ENCODE measurements around the gene FOXL3.

- no peak for TF ChIP-seq REST (IDR thresholded peaks at IDR 0.05)
- TF ChIP-seq, protein P1, sequence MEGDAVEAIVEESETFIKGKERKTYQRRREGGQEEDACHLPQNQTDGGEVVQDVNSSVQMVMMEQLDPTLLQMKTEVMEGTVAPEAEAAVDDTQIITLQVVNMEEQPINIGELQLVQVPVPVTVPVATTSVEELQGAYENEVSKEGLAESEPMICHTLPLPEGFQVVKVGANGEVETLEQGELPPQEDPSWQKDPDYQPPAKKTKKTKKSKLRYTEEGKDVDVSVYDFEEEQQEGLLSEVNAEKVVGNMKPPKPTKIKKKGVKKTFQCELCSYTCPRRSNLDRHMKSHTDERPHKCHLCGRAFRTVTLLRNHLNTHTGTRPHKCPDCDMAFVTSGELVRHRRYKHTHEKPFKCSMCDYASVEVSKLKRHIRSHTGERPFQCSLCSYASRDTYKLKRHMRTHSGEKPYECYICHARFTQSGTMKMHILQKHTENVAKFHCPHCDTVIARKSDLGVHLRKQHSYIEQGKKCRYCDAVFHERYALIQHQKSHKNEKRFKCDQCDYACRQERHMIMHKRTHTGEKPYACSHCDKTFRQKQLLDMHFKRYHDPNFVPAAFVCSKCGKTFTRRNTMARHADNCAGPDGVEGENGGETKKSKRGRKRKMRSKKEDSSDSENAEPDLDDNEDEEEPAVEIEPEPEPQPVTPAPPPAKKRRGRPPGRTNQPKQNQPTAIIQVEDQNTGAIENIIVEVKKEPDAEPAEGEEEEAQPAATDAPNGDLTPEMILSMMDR (IDR thresholded peaks at IDR 0.05; ENCODE audit: low read depth, low read length, missing input control): no peak
- no peak for TF ChIP-seq TAF1 (conservative IDR thresholded peaks at IDR 0.05)
- no peak for TF ChIP-seq ZBTB33 (IDR thresholded peaks at IDR 0.05)
- TF ChIP-seq GABPA (IDR thresholded peaks at IDR 0.05 in 1 of 2, conservative IDR thresholded peaks at IDR 0.05 in 1 of 2): no peak
- TF ChIP-seq MAX (IDR thresholded peaks at IDR 0.05): no peak
These were observed 45.6 kb downstream of the FOXL3 start for GRCh38 chr7:335358-336148.

Data from liver (tissue), 3 donors.